DLD1 (cell line): ENCODE results near the gene RBMS3.
"Not testable (repeated sequence)": the region's sequence is repeated elsewhere in the genome, so short reads cannot be mapped to it uniquely, and the experiment has no call there.

Source experiments
- in situ Hi-C: cut with HindIII; loops from 2 replicates; pipeline ENCODE4 v1.10.0; 2017; ENCODE audit warnings: low sequenced_read_pairs

The RBMS3 gene

DNA sequence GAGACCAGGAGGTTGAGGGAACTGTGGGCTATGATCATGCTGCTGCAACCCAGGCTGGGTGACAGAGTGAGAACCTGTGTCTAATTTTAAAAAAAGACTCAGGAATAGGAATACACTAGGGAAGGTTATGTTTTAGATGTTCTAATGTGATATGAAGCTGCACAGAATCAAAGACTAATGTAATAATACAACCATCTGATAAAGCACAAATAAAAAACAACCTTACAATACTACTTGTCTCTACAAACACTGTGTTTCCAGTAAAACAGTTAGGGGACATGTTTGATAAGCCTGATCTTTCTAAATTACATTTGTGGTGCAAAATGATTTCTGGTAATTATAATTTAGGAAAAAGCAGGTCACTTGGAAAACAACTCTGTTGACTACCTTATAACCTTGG is 56.7 kb downstream of the RBMS3 start:
- in situ Hi-C loops: no loop called here

- in situ Hi-C loops: no loop called here
These were observed 57.5 kb downstream of the RBMS3 start for GRCh38 chr3:29338377-29338776.

DNA sequence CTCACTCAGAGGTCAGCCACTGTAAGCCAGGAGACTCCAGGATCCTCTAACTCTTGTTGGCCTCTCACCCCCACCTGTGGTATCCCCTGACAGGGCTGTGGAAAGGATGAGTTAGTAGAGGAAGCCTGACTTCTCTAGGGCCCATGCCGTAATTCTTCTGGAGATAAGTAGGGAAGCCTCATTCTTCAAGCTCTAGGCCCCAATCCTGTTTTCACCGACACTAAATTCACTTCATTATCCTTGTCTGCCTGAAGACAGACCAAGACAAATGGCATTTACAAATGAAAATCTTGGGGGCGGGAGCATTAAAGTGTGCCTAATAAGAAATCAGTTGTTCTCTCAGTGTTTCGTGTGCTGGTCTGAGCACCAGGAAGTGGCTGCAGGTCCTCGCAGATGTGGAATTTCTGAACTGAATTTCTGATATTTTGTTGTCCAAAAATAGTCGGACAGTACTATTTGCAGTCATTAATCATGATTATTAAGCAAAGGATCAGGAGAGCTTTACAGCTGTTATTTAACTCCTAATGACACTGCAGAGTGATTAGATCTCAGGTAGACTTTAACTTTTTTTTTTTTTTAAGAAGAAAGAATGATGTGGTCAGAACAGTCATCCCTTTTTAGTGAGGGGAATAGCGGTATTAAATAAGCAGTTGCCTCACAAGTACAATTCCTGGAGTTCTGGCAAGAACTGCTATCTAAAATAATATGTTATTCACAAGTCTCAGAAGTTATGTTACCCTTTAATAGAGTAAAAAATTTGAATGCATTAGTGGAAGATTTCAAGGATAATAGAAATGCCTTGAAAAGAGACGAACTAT is 58.4 kb downstream of the RBMS3 start:
- in situ Hi-C loops: no loop called here

GRCh38 chr3:29344154-29344553 is 63.3 kb downstream of the RBMS3 start:
- in situ Hi-C loops: no loop called here

DNA sequence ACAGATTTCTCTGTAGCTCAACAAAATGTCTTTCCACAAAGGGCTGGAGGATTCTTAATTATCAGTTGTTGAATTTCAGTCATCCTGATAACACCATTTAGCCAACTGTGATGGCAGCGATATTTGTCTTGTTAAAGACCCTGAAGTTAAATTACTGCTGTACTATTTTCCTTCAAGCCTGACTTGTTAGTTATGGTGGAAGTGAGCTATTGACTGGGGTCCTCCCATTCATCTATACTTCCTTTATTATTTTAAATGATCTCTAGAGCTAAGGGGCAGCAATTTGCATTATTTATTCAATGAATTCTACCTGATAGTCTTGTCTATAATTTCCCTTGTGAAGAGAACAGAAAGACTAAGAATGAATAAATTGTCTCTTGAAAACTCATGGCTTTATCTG is 64.1 kb downstream of the RBMS3 start:
- in situ Hi-C loops: no loop called here

- in situ Hi-C loops: no loop called here
These were observed 64.8 kb downstream of the RBMS3 start for GRCh38 chr3:29345516-29346300.

GRCh38 chr3:29346828-29347227 is 66.0 kb downstream of the RBMS3 start:
- in situ Hi-C loops: no loop called here

DNA sequence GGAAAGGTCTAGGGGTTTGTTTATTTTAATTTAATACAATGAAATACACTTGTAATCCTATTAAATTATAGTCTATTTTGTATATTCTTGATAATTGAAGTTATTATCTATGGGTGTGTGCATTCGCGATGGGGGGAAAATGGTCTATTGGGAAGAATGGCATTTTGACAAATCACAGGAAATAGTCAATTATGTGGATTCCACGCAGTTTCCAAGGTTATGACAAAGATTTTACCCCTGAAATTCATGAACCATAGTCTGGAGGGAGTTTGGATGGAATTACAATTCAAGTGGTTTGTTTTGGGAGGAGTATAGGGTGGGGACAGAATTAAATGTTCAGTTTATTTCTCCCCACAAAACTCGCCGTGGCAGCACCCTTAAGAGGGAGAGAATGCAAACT is 66.5 kb downstream of the RBMS3 start:
- in situ Hi-C loops: no loop called here

DNA sequence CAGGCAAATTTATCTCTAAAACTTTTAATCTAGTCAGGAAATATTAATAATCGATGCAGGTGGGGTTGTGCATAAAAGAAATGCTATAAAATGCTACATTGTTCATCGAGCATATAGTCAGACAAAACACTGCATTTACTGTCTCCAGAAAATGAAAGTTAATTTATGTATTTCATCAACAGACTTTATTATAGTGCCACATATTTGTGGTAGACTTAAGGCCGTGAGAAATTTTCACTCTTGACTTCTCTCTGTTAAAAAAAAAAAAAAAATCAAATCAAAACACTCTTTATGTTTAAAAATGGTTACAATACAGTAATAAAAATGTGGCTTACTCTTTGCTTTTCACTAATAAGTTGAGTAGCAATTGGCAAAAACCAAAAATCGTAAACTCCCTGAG is 67.4 kb downstream of the RBMS3 start:
- in situ Hi-C loops: no loop called here

GRCh38 chr3:29349049-29349448 is 68.2 kb downstream of the RBMS3 start:
- in situ Hi-C loops: no loop called here

DNA sequence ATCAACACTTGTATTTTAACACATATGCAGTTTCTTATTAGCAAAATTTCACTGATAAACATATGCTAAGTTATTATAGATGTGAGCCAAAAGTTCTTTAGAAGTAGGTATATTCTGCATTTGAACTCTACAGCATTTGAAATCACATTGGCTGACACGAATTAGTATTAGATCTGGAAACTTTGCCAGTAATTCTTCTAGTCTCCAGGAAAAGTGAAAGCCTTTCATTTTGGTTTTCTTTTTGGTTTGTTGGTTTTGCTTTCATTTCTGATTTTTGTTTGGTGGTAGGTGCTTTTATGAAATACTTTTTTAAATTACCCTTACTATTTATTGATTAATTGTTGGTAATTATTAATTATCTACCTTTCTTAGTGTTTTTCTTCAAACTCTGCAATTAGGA is 72.9 kb downstream of the RBMS3 start:
- in situ Hi-C loops: no loop called here

- in situ Hi-C loops: no loop called here
These were observed 74.0 kb downstream of the RBMS3 start for GRCh38 chr3:29354894-29355293.

DNA sequence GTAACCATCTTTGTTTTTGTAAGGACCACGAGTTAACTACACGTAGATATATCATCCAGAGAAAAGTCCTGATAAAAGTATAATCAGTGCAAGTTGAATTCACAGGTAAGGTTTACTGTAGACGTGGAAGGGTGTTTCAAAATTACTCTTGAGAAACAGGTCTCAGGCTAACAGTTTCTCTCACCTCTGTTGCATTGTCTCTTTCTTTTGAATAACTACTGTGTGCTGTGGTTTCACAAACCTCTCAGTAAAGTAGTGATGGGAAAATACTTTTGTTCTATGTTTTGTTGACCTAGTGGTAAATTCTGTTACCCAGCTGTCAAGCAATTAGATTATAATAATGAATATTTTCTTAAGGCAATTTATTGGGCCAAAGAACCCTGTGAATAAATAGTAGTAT is 75.2 kb downstream of the RBMS3 start:
- in situ Hi-C loops: no loop called here

DNA sequence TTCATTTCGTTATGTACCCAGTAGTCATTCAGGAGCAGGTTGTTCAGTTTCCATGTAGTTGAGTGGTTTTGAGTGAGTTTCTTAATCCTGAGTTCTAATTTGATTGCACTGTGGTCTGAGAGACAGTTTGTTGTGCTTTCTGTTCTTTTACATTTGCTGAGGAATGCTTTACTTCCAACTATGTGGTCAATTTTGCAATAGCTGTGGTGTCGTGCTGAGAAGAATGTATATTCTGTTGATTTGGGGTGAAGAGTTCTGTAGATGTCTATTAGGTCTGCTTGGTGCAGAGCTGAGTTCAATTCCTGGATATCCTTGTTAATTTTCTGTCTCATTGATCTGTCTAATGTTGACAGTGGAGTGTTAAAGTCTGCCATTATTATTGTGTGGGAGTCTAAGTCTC is 79.4 kb downstream of the RBMS3 start:
- in situ Hi-C loops: not testable (repeated sequence)

GRCh38 chr3:29363110-29363509 is 82.2 kb downstream of the RBMS3 start:
- in situ Hi-C loops: no loop called here

- in situ Hi-C loops: no loop called here
These were observed 89.2 kb downstream of the RBMS3 start for GRCh38 chr3:29370021-29370420.

GRCh38 chr3:29370476-29371420 is 89.9 kb downstream of the RBMS3 start:
- in situ Hi-C loops: no loop called here

GRCh38 chr3:29373131-29373680 is 92.3 kb downstream of the RBMS3 start:
- in situ Hi-C loops: no loop called here

DNA sequence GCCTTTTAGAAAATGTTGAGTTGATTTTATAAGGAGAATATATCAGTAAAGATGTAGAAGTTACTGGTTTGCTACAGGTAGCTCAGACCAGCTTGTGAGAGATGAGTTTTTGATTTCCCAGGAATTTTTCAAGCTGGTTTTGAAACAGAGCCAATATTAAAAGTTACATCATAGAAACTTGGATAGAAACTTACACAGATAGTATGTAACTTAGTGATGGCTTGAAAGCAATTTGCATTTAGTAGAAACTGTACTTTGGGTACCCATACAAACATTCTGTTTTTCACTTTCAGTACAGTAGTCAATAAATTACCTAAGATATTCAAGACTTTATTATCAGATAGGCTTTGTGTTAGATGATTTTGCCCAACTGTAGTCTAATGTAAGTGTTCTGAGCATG is 93.4 kb downstream of the RBMS3 start:
- in situ Hi-C loops: no loop called here

GRCh38 chr3:29379097-29379496 is 98.2 kb downstream of the RBMS3 start:
- in situ Hi-C loops: no loop called here

- in situ Hi-C loops: no loop called here
These were observed 100.7 kb downstream of the RBMS3 start for GRCh38 chr3:29381595-29381994.
